Measurements from ENCODE around the gene SBNO2.

The SBNO2 gene

GRCh38 chr19:1093811-1094553 is 80.1 kb downstream of the SBNO2 start:
- H3K27ac ChIP-seq (ENCODE audit: low read depth, low read length) = no peak overlapping the region
- peaks cover 7% of the 10 kb centered on the region for H3K36me3 ChIP-seq (ENCODE audit: control insufficient read depth, insufficient read depth, low read length)
- H3K9ac ChIP-seq (ENCODE audit: low read length) = no peak overlapping the region
- no peaks in the 10 kb centered on the region for H3K27me3 ChIP-seq (ENCODE audit: control insufficient read depth, insufficient read depth, low read length)
- H3K4me1 ChIP-seq (ENCODE audit: control insufficient read depth, insufficient read depth, low read length) = peaks cover 6% of the 10 kb centered on the region
- peak overlapping the region; percentile 90 for H3K4me3 ChIP-seq (ENCODE audit: low read length)

GRCh38 chr19:1093330-1093729 is 80.7 kb downstream of the SBNO2 start:
- Histone ChIP-seq H3K27me3 (ENCODE audit: control insufficient read depth, insufficient read depth, low read length) (no peaks in the 10 kb centered on the region), H3K27ac (ENCODE audit: low read depth, low read length) (no peak overlapping the region), H3K4me3 (ENCODE audit: low read length) (no peak overlapping the region), H3K9ac (ENCODE audit: low read length) (no peak overlapping the region), H3K36me3 (ENCODE audit: control insufficient read depth, insufficient read depth, low read length) (peaks cover 7% of the 10 kb centered on the region), H3K4me1 (ENCODE audit: control insufficient read depth, insufficient read depth, low read length) (peaks cover 6% of the 10 kb centered on the region)

- peaks cover 11% of the 10 kb centered on the region for H3K36me3 ChIP-seq (ENCODE audit: control insufficient read depth, insufficient read depth, low read length)
- H3K4me1 ChIP-seq (ENCODE audit: control insufficient read depth, insufficient read depth, low read length) = peaks cover 6% of the 10 kb centered on the region
- no peak overlapping the region for H3K27ac ChIP-seq (ENCODE audit: low read depth, low read length)
- no peak overlapping the region for H3K4me3 ChIP-seq (ENCODE audit: low read length)
- H3K9ac ChIP-seq (ENCODE audit: low read length) = no peak overlapping the region
- H3K27me3 ChIP-seq (ENCODE audit: control insufficient read depth, insufficient read depth, low read length) = no peaks in the 10 kb centered on the region
Measured at GRCh38 chr19:1091544-1092175, 82.4 kb downstream of the SBNO2 start.

DNA sequence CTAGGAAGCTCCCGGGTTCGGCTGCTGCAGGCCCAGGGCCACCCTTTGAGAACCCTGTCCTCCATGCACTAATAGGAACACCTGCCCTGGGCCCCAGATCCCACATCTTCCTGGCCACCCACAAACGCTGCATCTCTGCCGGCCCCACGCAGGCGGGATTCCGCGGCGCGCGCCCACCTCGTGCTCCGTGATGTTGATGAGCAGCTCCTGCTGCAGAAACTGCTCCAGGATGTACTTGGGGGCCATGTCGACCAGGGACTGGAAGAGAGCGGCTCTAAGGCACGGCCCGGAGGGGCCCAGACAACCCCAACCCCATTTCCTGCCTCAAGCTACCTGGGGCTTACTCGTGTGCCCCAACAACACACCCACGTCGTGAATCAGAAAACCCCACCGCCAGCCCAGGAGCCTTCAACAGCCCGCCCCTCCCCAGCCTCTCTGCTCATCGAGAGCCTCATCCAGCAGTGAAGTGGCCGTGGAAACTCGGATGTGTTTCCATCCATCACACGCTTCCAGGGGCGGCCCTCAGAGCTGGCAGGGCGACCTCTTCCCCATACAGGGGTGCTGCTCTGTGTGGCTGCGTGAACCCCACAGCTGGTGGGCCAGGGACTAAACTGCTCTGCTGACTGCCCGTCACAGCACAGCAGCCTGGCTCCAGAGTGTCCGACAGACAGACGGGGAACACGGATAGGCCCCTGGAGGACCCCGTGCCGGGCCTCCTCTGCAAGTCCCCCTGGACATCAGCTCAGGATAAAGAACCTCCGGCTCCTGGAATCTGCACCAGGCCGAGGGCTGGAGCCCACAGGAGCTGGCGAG is 83.1 kb downstream of the SBNO2 start:
- H3K9ac ChIP-seq (ENCODE audit: low read length) = no peak overlapping the region
- H3K4me3 ChIP-seq (ENCODE audit: low read length) = no peak overlapping the region
- H3K36me3 ChIP-seq (ENCODE audit: control insufficient read depth, insufficient read depth, low read length) = peaks cover 11% of the 10 kb centered on the region
- peaks cover 6% of the 10 kb centered on the region for H3K4me1 ChIP-seq (ENCODE audit: control insufficient read depth, insufficient read depth, low read length)
- H3K27me3 ChIP-seq (ENCODE audit: control insufficient read depth, insufficient read depth, low read length) = no peaks in the 10 kb centered on the region
- H3K27ac ChIP-seq (ENCODE audit: low read depth, low read length) = no peak overlapping the region

DNA sequence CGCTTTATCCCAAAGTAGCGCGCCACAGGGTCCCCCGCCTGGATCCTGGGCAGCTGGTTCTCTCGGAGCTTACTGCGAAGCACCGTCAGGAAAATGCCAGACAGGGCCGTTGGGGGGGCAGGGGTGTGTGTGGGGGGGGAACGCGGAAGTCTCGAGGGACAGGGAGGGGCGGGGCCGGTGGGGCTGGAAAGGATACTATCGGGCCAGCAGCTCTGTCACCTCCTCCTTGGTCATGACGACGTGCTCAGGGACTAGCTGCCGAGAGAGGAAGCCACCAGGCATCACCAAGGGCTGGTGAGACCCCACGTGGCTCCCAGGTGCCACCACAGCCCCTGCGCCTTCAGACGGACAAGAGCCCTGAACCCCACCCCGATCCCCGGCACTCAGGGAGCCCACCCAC is 84.2 kb downstream of the SBNO2 start:
- Histone ChIP-seq H3K9ac (ENCODE audit: low read length) (no peak overlapping the region), H3K27me3 (ENCODE audit: control insufficient read depth, insufficient read depth, low read length) (no peaks in the 10 kb centered on the region), H3K4me3 (ENCODE audit: low read length) (no peak overlapping the region), H3K4me1 (ENCODE audit: control insufficient read depth, insufficient read depth, low read length) (peaks cover 6% of the 10 kb centered on the region), H3K27ac (ENCODE audit: low read depth, low read length) (no peak overlapping the region), H3K36me3 (ENCODE audit: control insufficient read depth, insufficient read depth, low read length) (peaks cover 11% of the 10 kb centered on the region)

GRCh38 chr19:1089126-1089771 is 84.8 kb downstream of the SBNO2 start:
- Histone ChIP-seq H3K4me1 (ENCODE audit: control insufficient read depth, insufficient read depth, low read length) (peaks cover 4% of the 10 kb centered on the region), H3K27ac (ENCODE audit: low read depth, low read length) (no peak overlapping the region), H3K36me3 (ENCODE audit: control insufficient read depth, insufficient read depth, low read length) (peaks cover 11% of the 10 kb centered on the region), H3K9ac (ENCODE audit: low read length) (no peak overlapping the region), H3K4me3 (ENCODE audit: low read length) (no peak overlapping the region), H3K27me3 (ENCODE audit: control insufficient read depth, insufficient read depth, low read length) (no peaks in the 10 kb centered on the region)

DNA sequence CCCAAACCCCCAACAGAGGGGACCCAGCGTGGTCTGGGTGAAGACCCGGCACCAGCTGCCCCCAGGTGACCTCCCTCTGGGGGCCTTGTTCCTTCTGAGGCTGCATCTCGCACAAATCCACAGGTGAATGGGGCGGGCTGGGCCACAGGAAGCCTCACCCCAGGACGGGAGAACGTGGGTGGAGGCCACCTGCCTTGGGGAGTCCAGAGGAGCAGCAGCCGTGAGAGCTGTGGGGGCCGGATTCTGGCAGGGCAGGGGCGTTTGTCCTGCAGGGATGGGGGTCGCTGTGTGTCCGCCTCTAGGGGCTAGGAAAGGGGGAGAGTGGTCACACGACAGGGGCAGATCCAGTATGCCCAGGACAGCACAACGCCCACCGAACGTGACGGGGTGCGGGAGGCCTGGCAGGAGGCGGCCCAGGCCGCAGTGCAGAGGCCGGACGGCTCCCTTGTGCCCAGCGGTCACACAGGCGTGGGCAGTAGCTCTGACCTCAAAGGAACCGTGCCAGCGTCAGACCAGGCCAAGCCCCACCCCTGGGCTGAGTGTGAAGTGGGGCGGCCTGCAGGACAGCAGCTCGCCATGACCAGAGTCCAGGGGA is 85.6 kb downstream of the SBNO2 start:
- Histone ChIP-seq H3K4me3 (ENCODE audit: low read length) (no peak overlapping the region), H3K27ac (ENCODE audit: low read depth, low read length) (peak overlapping the region; percentile 40), H3K36me3 (ENCODE audit: control insufficient read depth, insufficient read depth, low read length) (peaks cover 11% of the 10 kb centered on the region), H3K4me1 (ENCODE audit: control insufficient read depth, insufficient read depth, low read length) (no peaks in the 10 kb centered on the region), H3K27me3 (ENCODE audit: control insufficient read depth, insufficient read depth, low read length) (no peaks in the 10 kb centered on the region), H3K9ac (ENCODE audit: low read length) (no peak overlapping the region)

- Histone ChIP-seq H3K9ac (ENCODE audit: low read length) (no peak overlapping the region), H3K4me1 (ENCODE audit: control insufficient read depth, insufficient read depth, low read length) (no peaks in the 10 kb centered on the region), H3K27ac (ENCODE audit: low read depth, low read length) (peak overlapping the region; percentile 40), H3K4me3 (ENCODE audit: low read length) (no peak overlapping the region), H3K36me3 (ENCODE audit: control insufficient read depth, insufficient read depth, low read length) (peaks cover 11% of the 10 kb centered on the region), H3K27me3 (ENCODE audit: control insufficient read depth, insufficient read depth, low read length) (no peaks in the 10 kb centered on the region)
Measured at GRCh38 chr19:1087813-1088415, 86.2 kb downstream of the SBNO2 start.

- Histone ChIP-seq H3K9ac (ENCODE audit: low read length) (no peak overlapping the region), H3K27me3 (ENCODE audit: control insufficient read depth, insufficient read depth, low read length) (no peaks in the 10 kb centered on the region), H3K27ac (ENCODE audit: low read depth, low read length) (no peak overlapping the region), H3K4me1 (ENCODE audit: control insufficient read depth, insufficient read depth, low read length) (no peaks in the 10 kb centered on the region), H3K36me3 (ENCODE audit: control insufficient read depth, insufficient read depth, low read length) (peaks cover 9% of the 10 kb centered on the region), H3K4me3 (ENCODE audit: low read length) (no peak overlapping the region)
Measured at GRCh38 chr19:1086613-1087012, 87.5 kb downstream of the SBNO2 start.

- peaks cover 6% of the 10 kb centered on the region for H3K36me3 ChIP-seq (ENCODE audit: control insufficient read depth, insufficient read depth, low read length)
- H3K9ac ChIP-seq (ENCODE audit: low read length) = no peak overlapping the region
- H3K4me3 ChIP-seq (ENCODE audit: low read length) = no peak overlapping the region
- H3K27ac ChIP-seq (ENCODE audit: low read depth, low read length) = no peak overlapping the region
- H3K4me1 ChIP-seq (ENCODE audit: control insufficient read depth, insufficient read depth, low read length) = no peaks in the 10 kb centered on the region
- no peaks in the 10 kb centered on the region for H3K27me3 ChIP-seq (ENCODE audit: control insufficient read depth, insufficient read depth, low read length)
Measured at GRCh38 chr19:1085676-1086442, 88.2 kb downstream of the SBNO2 start.

GRCh38 chr19:1085053-1085658 is 88.9 kb downstream of the SBNO2 start:
- Histone ChIP-seq H3K9ac (ENCODE audit: low read length) (no peak overlapping the region), H3K4me1 (ENCODE audit: control insufficient read depth, insufficient read depth, low read length) (no peaks in the 10 kb centered on the region), H3K36me3 (ENCODE audit: control insufficient read depth, insufficient read depth, low read length) (peaks cover 6% of the 10 kb centered on the region), H3K27me3 (ENCODE audit: control insufficient read depth, insufficient read depth, low read length) (no peaks in the 10 kb centered on the region), H3K4me3 (ENCODE audit: low read length) (no peak overlapping the region), H3K27ac (ENCODE audit: low read depth, low read length) (no peak overlapping the region)

Measured in rectal smooth muscle tissue (tissue), 1 donor.